GM12874 (cell line): ENCODE results near the gene LILRA6.

Experiments
- TF ChIP-seq, protein P1 (sequence below): IDR thresholded peaks from 2 replicates; pipeline ENCODE4 v1.5.1; 2011; ENCODE audit warnings: low read depth, mild to moderate bottlenecking, control low read depth, low read length, moderate library complexity; ENCODE audit not compliant: insufficient read depth

LILRA6 gene

DNA sequence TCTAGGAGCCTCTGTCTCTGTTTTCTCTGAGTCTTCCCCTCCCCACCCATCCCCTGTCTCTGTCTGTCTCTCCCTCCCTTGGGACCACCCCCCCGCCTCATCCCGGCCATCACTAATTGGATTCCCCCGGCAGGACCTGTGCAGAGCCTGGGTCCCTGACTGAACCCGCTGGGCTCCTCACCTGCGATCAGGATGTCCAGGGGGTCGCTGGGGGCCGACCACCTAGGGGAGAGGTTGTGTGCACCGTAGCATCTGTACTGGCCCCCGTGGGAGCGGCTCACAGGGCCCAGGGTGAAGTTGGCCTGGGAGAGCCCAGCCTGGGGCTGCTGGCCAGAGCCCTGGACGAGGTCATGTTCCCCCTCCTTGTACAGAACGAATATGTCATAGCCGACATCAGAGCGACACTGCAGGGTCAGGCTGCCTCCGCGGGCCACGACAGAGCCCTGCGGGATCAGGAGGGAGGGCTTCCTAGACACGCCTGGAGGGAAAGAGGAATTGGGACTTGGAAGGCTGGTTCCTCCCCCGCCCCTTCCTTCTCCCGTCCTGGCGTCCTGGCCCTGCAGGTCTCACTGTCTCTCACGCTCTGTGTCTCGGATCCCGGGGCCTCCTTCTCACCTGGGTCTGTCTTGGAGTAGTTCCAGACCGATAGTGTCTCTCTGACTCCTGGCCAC, 12.7 kb upstream of the LILRA6 start:
- TF ChIP-seq, protein P1, sequence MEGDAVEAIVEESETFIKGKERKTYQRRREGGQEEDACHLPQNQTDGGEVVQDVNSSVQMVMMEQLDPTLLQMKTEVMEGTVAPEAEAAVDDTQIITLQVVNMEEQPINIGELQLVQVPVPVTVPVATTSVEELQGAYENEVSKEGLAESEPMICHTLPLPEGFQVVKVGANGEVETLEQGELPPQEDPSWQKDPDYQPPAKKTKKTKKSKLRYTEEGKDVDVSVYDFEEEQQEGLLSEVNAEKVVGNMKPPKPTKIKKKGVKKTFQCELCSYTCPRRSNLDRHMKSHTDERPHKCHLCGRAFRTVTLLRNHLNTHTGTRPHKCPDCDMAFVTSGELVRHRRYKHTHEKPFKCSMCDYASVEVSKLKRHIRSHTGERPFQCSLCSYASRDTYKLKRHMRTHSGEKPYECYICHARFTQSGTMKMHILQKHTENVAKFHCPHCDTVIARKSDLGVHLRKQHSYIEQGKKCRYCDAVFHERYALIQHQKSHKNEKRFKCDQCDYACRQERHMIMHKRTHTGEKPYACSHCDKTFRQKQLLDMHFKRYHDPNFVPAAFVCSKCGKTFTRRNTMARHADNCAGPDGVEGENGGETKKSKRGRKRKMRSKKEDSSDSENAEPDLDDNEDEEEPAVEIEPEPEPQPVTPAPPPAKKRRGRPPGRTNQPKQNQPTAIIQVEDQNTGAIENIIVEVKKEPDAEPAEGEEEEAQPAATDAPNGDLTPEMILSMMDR, result no peak

GRCh38 chr19:54254195-54254906, 11.8 kb upstream of the LILRA6 start:
- TF ChIP-seq, protein P1, result no peak

DNA sequence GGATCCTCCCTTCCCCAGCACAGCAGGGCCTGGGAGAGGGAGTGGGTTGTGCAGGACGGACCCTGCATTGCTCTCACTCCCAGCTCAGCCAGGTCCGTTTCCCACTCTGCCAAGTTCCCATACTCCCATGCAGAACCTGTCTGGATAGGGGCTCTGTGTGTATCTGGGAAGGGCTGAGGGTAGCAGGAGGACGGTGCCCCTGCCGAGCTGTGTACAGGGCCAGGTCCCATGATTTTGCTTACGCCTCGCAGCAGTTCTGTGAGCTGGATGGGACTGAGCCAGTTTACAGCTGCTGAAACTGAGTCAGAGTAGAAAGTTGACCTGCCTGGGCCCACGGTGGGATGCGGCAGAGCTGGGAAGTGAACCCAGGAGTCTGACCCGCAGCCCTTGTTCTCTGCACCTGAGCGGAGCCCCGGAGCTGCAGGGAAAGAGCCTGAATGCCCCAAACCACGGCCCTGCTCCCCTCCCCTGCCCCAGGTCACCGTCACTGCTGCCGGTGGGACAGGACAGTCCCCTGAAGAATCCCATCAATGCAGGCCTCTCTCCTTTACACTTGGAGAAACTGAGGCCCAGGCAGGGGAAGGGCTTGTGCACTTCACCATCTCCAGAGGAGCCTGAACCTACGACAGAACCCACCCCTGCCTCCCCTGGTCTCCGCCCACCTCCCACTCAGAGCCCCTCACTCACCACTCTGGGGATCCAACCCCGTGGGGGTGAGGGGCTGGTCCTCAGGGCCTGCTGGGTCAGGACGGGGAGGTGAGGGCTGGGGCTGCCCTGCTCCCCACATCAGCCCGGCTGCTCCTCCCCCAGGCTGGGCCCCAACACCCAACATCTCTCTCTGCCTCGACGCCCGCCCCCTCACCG, 11.0 kb upstream of the LILRA6 start:
- TF ChIP-seq, protein P1, result no peak

DNA sequence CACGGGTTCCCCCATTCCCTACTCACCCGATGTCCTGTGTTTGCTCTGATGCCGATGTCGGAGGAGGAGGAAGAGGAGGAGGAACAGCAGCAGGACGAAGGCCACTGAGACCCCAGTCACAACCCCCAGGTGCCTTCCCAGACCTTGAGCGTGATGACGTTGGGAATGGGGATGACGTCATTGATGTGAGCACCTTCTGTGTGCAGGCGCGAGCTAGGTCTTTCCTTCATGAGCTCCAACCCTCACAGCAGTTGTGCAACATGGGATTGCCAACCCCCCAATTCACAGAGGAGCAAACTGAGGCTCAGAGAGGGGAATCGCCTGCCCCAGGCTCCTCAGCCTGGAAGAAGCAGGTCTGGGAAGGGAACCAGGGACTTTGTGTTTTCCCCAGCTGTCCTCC, 10.3 kb upstream of the LILRA6 start:
- TF ChIP-seq, protein P1, result no peak

DNA sequence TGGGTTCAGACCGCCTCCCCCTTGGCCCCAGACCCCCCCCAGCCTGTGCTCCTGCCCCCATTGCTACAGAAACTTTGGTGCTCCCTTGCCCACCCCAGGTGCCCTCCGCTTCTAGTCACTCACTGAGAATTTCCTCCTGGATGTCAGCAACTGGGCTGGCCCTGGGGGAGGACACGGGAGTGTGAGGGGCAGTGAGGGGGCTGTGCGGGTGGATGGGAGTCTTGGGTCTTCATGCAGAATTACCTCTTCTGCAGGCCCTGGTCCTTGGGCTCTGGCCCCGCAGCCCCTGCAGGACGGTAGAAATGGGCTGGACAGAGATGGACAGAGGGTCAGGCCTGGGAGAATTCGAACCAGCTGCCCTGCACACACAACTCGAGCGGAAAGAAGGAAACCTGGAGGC, 9.7 kb upstream of the LILRA6 start:
- TF ChIP-seq, protein P1, result no peak

DNA sequence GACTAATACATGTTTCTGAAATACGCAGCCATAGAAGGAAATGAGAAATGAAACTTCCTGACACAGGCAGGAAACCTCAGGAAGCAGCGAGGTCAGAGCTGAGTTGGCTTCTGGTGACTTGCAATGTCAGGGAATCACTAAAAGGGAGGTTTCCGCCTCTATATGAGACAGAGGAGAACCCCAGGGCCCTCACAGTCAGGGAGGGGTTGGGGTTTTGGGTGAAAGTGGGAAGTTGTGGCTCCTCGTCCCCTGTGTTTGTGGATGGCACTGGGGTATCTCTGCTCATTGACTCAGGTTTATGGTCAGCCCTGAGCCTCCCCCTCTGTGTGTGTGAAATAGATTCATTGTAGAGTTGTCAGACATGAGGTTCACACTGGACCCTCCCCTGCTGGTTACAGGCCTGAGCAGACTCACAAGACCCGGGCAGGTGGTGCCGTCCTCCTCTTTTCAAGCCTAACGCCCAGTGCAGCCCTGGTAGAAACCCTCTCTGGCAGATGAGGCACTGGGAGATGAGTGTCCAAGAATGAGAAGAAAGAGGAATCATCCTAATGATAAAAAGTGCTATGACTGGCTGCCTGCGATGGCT, 5.5 kb upstream of the LILRA6 start:
- TF ChIP-seq, protein P1, result no peak
